ENCODE data around the gene SLCO2A1.

SLCO2A1 gene

GRCh38 chr3:133999891-134000685 lies 29.6 kb downstream of the SLCO2A1 start:
- DNase-seq (ENCODE audit: low spot score) = no peak

- DNase-seq (ENCODE audit: low spot score) = no peak
Measured at GRCh38 chr3:133998691-133999241, 31.0 kb downstream of the SLCO2A1 start.

DNA sequence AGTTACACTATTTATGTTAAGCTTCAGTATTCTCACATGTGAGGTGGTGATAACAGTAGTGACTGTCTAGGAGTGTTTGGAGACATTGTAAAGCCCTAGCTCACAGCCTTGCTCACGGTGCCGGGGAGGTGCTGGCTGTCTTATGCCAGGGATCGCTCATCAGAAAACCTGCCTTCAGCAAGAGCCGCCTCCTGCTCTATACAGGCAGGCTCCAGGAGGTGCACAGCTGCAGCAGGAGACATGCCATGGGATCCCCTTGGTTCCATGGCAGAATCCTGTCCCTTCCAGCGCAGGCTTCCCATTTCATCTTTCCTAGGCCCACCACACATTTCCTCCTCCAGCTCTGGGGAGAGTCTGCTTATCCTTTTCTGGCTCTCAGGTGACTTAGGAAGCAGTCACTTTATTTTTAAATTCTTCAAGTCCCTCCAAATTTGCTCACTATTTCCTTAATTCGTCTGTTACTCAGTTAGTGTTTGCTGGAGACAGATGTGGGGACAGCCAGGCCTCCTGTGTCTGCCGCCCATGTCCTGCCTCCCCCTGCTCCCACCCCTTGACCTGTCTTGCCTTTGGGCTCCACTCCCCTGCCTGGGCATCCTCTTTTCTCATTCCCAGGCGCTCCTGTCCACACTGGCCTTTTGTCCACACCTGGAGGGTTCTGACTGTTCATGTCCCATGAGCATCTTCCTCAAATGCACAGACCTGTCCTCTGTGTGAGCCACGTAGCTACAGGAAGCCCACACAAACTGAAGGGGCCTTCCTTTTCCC lies 31.7 kb downstream of the SLCO2A1 start:
- DNase-seq (ENCODE audit: low spot score) = no peak

GRCh38 chr3:133996996-133997395 lies 32.7 kb downstream of the SLCO2A1 start:
- DNase-seq (ENCODE audit: low spot score) = no peak

- DNase-seq (ENCODE audit: low spot score) = no peak
Measured at GRCh38 chr3:133996251-133996661, 33.5 kb downstream of the SLCO2A1 start.

DNA sequence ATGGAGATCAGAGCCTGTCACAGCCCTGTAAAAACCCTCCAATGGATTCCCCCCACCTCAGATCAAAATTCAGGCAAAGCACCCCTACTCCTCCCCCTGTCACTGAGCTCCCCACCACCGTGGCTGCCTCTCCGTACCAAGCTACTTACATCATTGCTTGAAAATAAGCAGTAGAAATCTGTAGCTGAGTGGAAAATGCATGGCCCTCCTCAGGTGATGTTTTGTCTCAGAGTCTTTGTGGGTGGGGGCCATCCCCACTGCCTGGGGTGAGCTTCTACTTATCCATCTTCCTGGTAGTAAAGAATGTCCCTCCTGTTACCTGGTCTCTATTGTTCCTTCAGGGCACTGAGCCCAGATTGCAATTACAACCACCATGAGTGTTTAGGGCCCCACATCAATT lies 34.5 kb downstream of the SLCO2A1 start:
- no peak for DNase-seq (ENCODE audit: low spot score)

- DNase-seq (ENCODE audit: low spot score) = no peak
Measured at GRCh38 chr3:133994166-133994890, 35.4 kb downstream of the SLCO2A1 start.

GRCh38 chr3:133992951-133993620 lies 36.6 kb downstream of the SLCO2A1 start:
- no peak for DNase-seq (ENCODE audit: low spot score)

DNA sequence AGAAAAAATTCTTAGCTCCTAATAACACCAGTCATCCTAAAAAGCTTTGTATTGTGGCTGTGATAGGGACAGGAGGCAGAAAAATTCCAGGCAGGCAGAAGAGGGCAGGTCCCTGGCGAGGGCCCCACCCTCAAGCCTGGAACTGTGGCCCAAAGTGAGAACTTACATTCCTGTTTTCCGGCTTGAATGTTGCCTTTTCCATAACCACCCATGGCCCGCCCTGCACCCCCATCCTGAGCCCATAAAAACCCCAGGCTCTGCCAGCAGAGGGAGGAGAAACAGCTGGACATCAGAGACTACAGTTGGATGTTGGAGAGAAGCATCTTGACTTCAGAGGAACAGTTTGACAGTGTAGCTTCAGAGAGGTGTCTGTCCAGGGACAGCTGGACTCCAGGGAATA lies 37.3 kb downstream of the SLCO2A1 start:
- no peak for DNase-seq (ENCODE audit: low spot score)

- peak; percentile 28 for DNase-seq (ENCODE audit: low spot score)
Measured at GRCh38 chr3:133991637-133992036, 38.1 kb downstream of the SLCO2A1 start.

GRCh38 chr3:133991209-133991608 lies 38.5 kb downstream of the SLCO2A1 start:
- DNase-seq (ENCODE audit: low spot score) = peak; percentile 57

DNA sequence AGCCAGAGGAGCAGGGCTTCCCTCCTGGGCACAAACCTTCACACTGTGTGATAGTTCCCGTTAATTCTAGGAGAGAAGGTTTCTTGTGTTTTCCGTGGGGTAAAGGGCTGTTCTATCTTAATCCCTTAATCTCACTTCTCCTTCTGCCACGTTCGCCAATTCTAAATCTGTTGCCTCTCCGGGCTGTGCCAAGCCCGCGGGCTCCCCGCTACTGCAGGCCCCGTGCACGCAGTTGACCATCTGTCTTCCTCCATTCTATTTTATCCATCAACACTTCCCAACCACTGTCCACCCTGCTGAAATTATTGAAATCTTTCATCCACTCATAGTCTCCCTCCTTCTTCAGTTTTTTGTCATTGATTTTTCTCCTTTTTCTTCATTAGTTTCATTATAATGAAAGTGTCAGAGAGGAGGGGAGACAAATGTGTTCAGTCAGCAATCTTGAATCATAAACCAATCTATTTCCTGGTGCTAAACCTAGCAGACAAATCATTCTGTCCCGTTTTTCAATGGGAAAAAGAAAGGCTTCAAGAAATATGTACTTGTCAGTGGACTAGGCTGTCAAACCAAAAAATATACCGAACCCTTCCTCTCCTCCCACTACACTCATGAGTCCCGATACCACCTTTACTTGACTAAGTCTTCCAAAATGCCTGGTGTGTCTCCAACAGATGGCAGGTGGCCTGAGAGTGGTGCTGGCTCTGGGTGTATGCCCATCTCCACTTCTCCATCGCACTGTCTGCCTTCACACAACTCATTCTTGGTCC lies 39.6 kb downstream of the SLCO2A1 start:
- DNase-seq (ENCODE audit: low spot score) = no peak

DNA sequence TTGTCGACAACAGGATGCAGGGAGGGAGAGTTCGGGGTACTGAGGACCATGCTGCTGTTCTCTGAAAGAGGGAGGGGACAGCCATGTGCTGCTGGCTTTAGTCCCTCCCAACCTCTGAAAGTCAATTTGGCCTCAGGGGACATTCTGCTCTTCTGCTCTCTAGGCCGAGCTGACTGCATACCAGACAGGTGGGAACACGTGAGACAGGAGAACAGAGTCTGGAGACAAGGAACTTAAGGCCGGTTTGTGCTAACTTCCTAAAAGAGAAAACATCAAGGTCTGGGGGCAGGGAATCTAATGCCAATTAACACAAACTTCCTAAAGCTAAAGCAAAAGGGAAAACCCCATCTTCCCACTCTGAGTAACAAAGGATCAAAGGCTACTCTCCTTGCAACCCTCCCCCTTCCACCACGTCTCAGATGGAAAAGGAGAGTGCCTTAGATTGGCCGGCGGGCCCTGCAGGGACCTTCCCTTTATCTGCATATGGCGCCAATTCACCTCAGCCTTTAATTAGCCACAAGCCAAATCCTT lies 41.0 kb downstream of the SLCO2A1 start:
- DNase-seq (ENCODE audit: low spot score) = no peak

DNA sequence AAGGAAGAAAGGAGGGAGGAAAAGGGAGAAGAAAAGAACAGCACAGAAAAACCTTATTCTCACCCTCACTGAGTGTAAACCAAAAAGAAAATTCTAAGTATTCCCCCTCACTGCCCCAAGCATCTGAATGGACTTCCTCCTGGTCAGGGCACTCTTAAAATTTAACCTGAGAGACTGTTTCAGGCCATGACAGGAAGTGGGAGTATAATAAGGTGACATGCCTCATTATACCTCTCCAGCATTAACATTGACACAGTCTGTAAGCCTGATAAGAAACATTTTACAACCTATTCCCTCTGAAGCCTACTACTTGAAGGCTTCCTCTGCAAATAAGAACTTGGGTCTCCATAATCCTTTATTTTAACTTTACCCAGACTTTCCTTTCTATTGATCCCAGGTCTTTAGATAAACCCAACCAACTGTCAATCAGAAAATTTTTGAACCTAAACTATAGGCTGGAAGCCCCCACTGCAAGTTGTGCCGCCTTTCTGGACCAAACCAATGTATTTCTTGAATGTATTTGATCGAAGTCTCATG lies 41.7 kb downstream of the SLCO2A1 start:
- DNase-seq (ENCODE audit: low spot score) = no peak

DNA sequence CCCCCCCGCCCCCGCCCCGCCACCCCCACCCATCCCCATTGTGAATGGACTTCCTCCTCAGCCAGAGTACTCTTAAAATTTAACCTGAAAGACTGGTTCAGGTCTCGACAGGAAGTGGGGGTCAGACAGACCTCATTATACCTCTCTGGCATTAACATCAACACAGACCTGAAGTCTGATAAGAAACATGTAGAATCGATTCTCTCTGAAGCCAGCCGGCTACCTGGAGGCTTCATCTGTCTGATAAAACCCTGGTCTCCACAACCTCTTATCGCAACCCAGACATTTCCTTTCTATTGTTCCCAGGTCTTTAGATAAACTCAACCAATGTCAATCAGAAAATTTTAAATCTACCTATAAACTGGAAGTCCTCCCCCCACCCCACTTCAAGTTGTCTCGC lies 42.6 kb downstream of the SLCO2A1 start:
- no peak for DNase-seq (ENCODE audit: low spot score)

DNA sequence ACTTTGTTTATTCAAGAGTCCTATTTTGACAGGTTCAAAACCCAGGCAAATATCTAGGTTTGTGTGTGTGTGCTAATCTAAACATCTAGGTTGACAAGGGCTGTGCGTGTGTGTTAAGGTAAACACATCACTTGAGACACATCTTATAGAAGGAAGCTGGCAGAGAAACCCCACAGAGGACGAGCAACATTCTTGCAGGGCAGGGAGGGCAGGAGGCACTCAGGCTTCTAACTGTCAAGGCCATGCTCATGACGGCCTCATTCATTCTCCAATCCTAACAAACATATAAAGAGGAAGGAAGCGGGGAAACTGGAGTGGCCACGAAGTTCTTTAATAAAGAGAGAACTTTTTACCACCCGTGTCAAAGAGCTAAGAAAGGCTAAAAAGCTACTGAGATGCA lies 43.4 kb downstream of the SLCO2A1 start:
- no peak for DNase-seq (ENCODE audit: low spot score)

DNA sequence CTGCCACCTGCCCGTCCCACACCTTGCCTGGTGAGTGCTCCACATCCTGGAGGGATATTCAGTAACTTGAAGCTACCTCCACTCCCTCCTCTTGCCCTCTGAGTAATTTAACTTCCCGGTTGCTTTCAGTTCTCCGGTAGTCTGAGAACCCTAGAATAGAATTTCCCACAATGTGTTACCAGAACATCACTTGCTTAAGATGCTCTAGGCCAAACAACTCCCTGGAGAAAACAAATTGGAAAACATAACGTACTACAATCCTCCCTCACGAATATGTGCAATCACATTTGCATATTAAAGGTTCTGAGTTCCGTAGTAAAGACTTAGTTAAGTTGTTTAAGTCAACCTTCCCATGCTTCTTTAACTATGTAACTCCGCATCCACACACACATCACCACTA lies 44.8 kb downstream of the SLCO2A1 start:
- no peak for DNase-seq (ENCODE audit: low spot score)

- no peak for DNase-seq (ENCODE audit: low spot score)
Measured at GRCh38 chr3:133983576-133984560, 45.9 kb downstream of the SLCO2A1 start.

GRCh38 chr3:133983126-133983525 lies 46.6 kb downstream of the SLCO2A1 start:
- no peak for DNase-seq (ENCODE audit: low spot score)

All from AG08395 (cell line).